SK-N-SH treated with all-trans-retinoic acid at 6 μM for 48 hours (cell line): Measurements from ENCODE around the gene KIAA1328.

Experiments used
- ATAC-seq: fragments of 200-7000 bp; cut with Tn5 transposase; 3 replicates; pipeline ENCODE4 v1.9.1; 2020; ENCODE audit warnings: mild to moderate bottlenecking, moderate library complexity
- ARNTL ChIP-seq: fragments of 450-650 bp; formaldehyde crosslinking; IDR thresholded peaks from 2 replicates; pipeline ENCODE4 v1.5.0; 2020; ENCODE audit warnings: low read depth, mild to moderate bottlenecking, moderate library complexity, borderline replicate concordance
- BACH2 ChIP-seq: fragments of 250-450 bp; sonication (Bioruptor Pico); IDR thresholded peaks from 2 replicates; pipeline ENCODE4 v1.9.0; 2021; ENCODE audit warnings: mild to moderate bottlenecking, borderline replicate concordance
- ESRRG ChIP-seq: fragments of 250-450 bp; sonication (Bioruptor Pico); IDR thresholded peaks from 2 replicates; pipeline ENCODE4 v1.6.1; 2021; ENCODE audit warnings: mild to moderate bottlenecking
- GLIS3 ChIP-seq: fragments of 250-450 bp; sonication (Bioruptor Pico); IDR thresholded peaks from 2 replicates; pipeline ENCODE4 v1.5.0; 2020; ENCODE audit warnings: mild to moderate bottlenecking, moderate library complexity
- ISL1 ChIP-seq: fragments of 250-450 bp; sonication (Bioruptor Pico); IDR thresholded peaks from 2 replicates; pipeline ENCODE4 v2.1.2; 2022; ENCODE audit warnings: mild to moderate bottlenecking, moderate library complexity
- OSR1 ChIP-seq: fragments of 250-450 bp; sonication (Bioruptor Pico); IDR thresholded peaks from 2 replicates; pipeline ENCODE4 v1.8.0; 2022; ENCODE audit warnings: moderate library complexity, mild to moderate bottlenecking, inconsistent platforms
- PPARA ChIP-seq: fragments of 250-450 bp; sonication (Bioruptor Pico); IDR thresholded peaks from 2 replicates; pipeline ENCODE4 v1.5.0; 2020; ENCODE audit warnings: mild to moderate bottlenecking, borderline replicate concordance
- RARB ChIP-seq: fragments of 250-450 bp; sonication (Bioruptor Pico); IDR thresholded peaks from 2 replicates; pipeline ENCODE4 v1.8.0; 2021; ENCODE audit warnings: mild to moderate bottlenecking, moderate library complexity
- TCF4 ChIP-seq: fragments of 250-450 bp; sonication (Bioruptor Pico); IDR thresholded peaks from 2 replicates; pipeline ENCODE4 v1.8.0; 2021; ENCODE audit warnings: mild to moderate bottlenecking, moderate library complexity, borderline replicate concordance
- TOX ChIP-seq: fragments of 250-450 bp; sonication (Bioruptor Pico); IDR thresholded peaks from 2 replicates; pipeline ENCODE4 v1.8.0; 2021; ENCODE audit warnings: mild to moderate bottlenecking, moderate library complexity, borderline replicate concordance
- ZC3H10 ChIP-seq: fragments of 250-450 bp; sonication (Bioruptor Pico); IDR thresholded peaks from 2 replicates; pipeline ENCODE4 v1.5.1; 2021; ENCODE audit warnings: mild to moderate bottlenecking, moderate library complexity
- ZFP3 ChIP-seq: fragments of 250-450 bp; sonication (Bioruptor Pico); IDR thresholded peaks from 2 replicates; pipeline ENCODE4 v1.5.0; 2020; ENCODE audit warnings: mild to moderate bottlenecking, moderate library complexity
- ZFP30 ChIP-seq: fragments of 450-650 bp; formaldehyde crosslinking; IDR thresholded peaks from 2 replicates; pipeline ENCODE4 v1.5.0; 2022; ENCODE audit warnings: mild to moderate bottlenecking, moderate library complexity
- ZNF565 ChIP-seq: fragments of 450-650 bp; formaldehyde crosslinking; conservative IDR thresholded peaks from 2 replicates; pipeline ENCODE4 v1.5.0; 2020; ENCODE audit warnings: low read depth, mild to moderate bottlenecking, moderate library complexity
- ZNF70 ChIP-seq: fragments of 450-650 bp; formaldehyde crosslinking; IDR thresholded peaks from 2 replicates; pipeline ENCODE4 v1.5.0; 2020; ENCODE audit warnings: mild to moderate bottlenecking, moderate library complexity
- ZNF8 ChIP-seq: fragments of 450-650 bp; formaldehyde crosslinking; IDR thresholded peaks from 2 replicates; pipeline ENCODE4 v1.5.0; 2020; ENCODE audit warnings: mild to moderate bottlenecking, moderate library complexity
- TF ChIP-seq, protein P1 (sequence below): fragments of 250-450 bp; sonication (Bioruptor Pico); IDR thresholded peaks from 2 replicates; pipeline ENCODE4 v1.8.0; 2020; ENCODE audit warnings: mild to moderate bottlenecking, moderate library complexity, borderline replicate concordance
- TF ChIP-seq, protein P2 (sequence below): fragments of 250-450 bp; sonication (Bioruptor Pico); IDR thresholded peaks from 2 replicates; pipeline ENCODE4 v1.8.0; 2021; ENCODE audit warnings: low read depth, mild to moderate bottlenecking, moderate library complexity, borderline replicate concordance
- TF ChIP-seq, protein P3 (sequence below): fragments of 250-450 bp; sonication (Bioruptor Pico); IDR thresholded peaks from 2 replicates; pipeline ENCODE4 v1.5.1; 2020; ENCODE audit warnings: low read depth, mild to moderate bottlenecking, moderate library complexity
- TF ChIP-seq, protein P4 (sequence below): fragments of 250-450 bp; sonication (Bioruptor Pico); IDR thresholded peaks from 2 replicates; pipeline ENCODE4 v1.5.0; 2020; ENCODE audit warnings: mild to moderate bottlenecking, moderate library complexity
- TF ChIP-seq, protein P5 (sequence below): fragments of 250-450 bp; sonication (Bioruptor Pico); IDR thresholded peaks from 2 replicates; pipeline ENCODE4 v1.5.1; 2021; ENCODE audit warnings: mild to moderate bottlenecking, moderate library complexity

The KIAA1328 gene

DNA sequence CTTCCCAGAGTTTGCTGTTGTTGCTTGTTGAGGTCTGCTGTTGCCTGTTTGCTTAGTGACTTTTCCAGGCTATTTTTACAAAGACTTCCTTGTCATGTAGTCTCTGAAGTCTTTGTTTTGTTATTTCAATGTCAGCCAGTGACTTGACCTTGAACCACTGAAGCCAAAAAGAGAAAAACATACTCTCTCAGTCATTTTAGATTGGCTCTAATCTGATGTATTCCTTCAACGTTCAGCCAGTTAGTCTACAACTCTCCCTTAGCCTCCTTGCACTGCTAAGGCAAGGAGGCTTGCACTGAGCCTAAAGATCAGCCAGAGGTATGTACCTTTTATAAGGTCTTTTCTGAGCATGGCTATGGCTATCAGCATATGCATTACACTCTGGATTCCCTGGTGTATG is 27.9 kb downstream of the KIAA1328 start:
- TF ChIP-seq PPARA (CRISPR knock-in tag) (no peak), TOX (CRISPR knock-in tag) (no peak), ZC3H10 (CRISPR knock-in tag) (no peak)
- TF ChIP-seq, all 23 proteins: peak for 0
- ATAC-seq, result no peak

DNA sequence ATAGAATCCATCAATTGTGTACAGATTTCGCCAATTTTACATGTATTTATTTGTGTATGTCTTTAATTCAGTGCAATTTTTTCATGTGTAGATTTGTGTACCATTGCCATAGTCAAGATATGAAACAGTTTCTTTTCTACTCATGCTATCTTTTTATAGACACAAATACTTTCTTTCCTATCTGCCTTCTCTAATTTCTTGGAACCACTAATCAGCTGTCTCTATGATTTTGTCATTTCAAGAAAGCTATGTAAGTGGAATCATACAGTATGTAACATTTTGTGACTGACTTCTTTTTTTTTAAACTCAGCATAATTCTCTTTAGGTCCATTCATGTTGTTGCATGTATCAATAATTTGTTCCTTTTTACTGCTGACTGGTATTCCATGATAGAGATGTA is 33.3 kb downstream of the KIAA1328 start:
- no peak for ATAC-seq
- TF ChIP-seq RARB, result no peak
- TF ChIP-seq, protein P1, sequence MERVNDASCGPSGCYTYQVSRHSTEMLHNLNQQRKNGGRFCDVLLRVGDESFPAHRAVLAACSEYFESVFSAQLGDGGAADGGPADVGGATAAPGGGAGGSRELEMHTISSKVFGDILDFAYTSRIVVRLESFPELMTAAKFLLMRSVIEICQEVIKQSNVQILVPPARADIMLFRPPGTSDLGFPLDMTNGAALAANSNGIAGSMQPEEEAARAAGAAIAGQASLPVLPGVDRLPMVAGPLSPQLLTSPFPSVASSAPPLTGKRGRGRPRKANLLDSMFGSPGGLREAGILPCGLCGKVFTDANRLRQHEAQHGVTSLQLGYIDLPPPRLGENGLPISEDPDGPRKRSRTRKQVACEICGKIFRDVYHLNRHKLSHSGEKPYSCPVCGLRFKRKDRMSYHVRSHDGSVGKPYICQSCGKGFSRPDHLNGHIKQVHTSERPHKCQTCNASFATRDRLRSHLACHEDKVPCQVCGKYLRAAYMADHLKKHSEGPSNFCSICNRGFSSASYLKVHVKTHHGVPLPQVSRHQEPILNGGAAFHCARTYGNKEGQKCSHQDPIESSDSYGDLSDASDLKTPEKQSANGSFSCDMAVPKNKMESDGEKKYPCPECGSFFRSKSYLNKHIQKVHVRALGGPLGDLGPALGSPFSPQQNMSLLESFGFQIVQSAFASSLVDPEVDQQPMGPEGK (CRISPR knock-in tag), result no peak
- no peak for TF ChIP-seq ARNTL (CRISPR knock-in tag)
- no peak for TF ChIP-seq BACH2 (CRISPR knock-in tag)
- TF ChIP-seq TCF4 (CRISPR knock-in tag), result no peak
- TF ChIP-seq, protein P2, sequence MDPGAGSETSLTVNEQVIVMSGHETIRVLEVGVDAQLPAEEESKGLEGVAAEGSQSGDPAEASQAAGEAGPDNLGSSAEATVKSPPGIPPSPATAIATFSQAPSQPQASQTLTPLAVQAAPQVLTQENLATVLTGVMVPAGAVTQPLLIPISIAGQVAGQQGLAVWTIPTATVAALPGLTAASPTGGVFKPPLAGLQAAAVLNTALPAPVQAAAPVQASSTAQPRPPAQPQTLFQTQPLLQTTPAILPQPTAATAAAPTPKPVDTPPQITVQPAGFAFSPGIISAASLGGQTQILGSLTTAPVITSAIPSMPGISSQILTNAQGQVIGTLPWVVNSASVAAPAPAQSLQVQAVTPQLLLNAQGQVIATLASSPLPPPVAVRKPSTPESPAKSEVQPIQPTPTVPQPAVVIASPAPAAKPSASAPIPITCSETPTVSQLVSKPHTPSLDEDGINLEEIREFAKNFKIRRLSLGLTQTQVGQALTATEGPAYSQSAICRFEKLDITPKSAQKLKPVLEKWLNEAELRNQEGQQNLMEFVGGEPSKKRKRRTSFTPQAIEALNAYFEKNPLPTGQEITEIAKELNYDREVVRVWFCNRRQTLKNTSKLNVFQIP (CRISPR knock-in tag), result no peak
- TF ChIP-seq ESRRG (CRISPR knock-in tag), result no peak
- TF ChIP-seq ZNF8, result no peak
- TF ChIP-seq, protein P3, sequence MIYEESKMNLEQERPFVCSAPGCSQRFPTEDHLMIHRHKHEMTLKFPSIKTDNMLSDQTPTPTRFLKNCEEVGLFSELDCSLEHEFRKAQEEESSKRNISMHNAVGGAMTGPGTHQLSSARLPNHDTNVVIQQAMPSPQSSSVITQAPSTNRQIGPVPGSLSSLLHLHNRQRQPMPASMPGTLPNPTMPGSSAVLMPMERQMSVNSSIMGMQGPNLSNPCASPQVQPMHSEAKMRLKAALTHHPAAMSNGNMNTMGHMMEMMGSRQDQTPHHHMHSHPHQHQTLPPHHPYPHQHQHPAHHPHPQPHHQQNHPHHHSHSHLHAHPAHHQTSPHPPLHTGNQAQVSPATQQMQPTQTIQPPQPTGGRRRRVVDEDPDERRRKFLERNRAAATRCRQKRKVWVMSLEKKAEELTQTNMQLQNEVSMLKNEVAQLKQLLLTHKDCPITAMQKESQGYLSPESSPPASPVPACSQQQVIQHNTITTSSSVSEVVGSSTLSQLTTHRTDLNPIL (CRISPR knock-in tag), result no peak
- TF ChIP-seq, protein P4, sequence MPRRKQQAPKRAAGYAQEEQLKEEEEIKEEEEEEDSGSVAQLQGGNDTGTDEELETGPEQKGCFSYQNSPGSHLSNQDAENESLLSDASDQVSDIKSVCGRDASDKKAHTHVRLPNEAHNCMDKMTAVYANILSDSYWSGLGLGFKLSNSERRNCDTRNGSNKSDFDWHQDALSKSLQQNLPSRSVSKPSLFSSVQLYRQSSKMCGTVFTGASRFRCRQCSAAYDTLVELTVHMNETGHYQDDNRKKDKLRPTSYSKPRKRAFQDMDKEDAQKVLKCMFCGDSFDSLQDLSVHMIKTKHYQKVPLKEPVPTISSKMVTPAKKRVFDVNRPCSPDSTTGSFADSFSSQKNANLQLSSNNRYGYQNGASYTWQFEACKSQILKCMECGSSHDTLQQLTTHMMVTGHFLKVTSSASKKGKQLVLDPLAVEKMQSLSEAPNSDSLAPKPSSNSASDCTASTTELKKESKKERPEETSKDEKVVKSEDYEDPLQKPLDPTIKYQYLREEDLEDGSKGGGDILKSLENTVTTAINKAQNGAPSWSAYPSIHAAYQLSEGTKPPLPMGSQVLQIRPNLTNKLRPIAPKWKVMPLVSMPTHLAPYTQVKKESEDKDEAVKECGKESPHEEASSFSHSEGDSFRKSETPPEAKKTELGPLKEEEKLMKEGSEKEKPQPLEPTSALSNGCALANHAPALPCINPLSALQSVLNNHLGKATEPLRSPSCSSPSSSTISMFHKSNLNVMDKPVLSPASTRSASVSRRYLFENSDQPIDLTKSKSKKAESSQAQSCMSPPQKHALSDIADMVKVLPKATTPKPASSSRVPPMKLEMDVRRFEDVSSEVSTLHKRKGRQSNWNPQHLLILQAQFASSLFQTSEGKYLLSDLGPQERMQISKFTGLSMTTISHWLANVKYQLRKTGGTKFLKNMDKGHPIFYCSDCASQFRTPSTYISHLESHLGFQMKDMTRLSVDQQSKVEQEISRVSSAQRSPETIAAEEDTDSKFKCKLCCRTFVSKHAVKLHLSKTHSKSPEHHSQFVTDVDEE, result no peak
- no peak for TF ChIP-seq ZNF565 (CRISPR knock-in tag)
- TF ChIP-seq GLIS3, result no peak
- TF ChIP-seq, protein P5, sequence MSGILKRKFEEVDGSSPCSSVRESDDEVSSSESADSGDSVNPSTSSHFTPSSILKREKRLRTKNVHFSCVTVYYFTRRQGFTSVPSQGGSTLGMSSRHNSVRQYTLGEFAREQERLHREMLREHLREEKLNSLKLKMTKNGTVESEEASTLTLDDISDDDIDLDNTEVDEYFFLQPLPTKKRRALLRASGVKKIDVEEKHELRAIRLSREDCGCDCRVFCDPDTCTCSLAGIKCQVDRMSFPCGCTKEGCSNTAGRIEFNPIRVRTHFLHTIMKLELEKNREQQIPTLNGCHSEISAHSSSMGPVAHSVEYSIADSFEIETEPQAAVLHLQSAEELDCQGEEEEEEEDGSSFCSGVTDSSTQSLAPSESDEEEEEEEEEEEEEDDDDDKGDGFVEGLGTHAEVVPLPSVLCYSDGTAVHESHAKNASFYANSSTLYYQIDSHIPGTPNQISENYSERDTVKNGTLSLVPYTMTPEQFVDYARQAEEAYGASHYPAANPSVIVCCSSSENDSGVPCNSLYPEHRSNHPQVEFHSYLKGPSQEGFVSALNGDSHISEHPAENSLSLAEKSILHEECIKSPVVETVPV, result no peak
- TF ChIP-seq ISL1 (CRISPR knock-in tag), result no peak
- TF ChIP-seq PPARA (CRISPR knock-in tag), result no peak
- no peak for TF ChIP-seq ZNF70 (CRISPR knock-in tag)
- no peak for TF ChIP-seq ZFP30 (CRISPR knock-in tag)
- TF ChIP-seq ZC3H10 (CRISPR knock-in tag), result no peak
- no peak for TF ChIP-seq ZFP3 (CRISPR knock-in tag)
- no peak for TF ChIP-seq OSR1 (CRISPR knock-in tag)

DNA sequence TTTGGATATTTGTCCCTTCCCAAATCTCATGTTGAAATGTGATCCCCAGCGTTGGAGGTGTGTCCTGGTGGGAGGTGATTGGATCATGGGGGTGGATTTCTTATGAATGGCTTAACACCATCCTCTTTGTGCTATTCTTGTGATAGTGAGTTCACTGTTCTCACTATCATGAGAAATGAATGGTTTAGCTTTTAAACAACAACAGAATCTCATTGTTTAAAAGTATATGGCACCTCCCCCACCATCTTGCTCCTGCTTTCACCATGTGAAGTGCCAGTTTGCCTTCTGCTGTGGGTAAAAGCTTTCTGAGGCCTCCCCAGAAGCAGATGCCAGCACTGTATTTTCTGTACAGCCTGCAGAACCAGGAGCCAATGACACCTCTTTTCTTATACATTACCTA is 38.1 kb downstream of the KIAA1328 start:
- TF ChIP-seq, protein P4, result no peak
- TF ChIP-seq ZNF8 (no peak), PPARA (CRISPR knock-in tag) (no peak), TOX (CRISPR knock-in tag) (no peak), ZNF565 (CRISPR knock-in tag) (no peak), TCF4 (CRISPR knock-in tag) (no peak), BACH2 (CRISPR knock-in tag) (no peak), GLIS3 (no peak), RARB (no peak)
- ATAC-seq, result no peak
